Measurements from ENCODE around the gene LBP.

DNA sequence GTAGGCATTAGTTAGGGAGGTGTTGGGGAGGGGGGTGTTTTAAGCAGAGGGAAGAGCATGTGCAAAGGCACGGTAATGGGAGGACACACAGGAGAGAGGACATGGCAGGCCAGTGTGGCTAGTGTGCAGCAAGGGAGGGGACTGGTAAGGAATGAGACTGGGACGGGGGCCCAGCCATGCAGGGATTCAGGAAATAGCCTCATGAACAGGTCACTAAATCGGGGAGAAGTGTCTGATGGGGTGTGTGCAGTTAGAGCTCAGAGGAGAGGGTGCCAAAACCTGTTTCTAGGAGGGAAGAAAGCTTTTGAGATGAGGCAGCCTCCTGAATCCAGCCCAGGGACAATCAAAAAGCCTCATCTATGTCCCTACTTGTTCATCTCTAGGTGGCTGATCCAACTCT is 34.8 kb upstream of the LBP start:
- TF ChIP-seq POLR2AphosphoS5 (IDR thresholded peaks at IDR 0.05) (no peak), POLR2A (IDR thresholded peaks at IDR 0.05) (no peak)
- TF ChIP-seq, protein P1, sequence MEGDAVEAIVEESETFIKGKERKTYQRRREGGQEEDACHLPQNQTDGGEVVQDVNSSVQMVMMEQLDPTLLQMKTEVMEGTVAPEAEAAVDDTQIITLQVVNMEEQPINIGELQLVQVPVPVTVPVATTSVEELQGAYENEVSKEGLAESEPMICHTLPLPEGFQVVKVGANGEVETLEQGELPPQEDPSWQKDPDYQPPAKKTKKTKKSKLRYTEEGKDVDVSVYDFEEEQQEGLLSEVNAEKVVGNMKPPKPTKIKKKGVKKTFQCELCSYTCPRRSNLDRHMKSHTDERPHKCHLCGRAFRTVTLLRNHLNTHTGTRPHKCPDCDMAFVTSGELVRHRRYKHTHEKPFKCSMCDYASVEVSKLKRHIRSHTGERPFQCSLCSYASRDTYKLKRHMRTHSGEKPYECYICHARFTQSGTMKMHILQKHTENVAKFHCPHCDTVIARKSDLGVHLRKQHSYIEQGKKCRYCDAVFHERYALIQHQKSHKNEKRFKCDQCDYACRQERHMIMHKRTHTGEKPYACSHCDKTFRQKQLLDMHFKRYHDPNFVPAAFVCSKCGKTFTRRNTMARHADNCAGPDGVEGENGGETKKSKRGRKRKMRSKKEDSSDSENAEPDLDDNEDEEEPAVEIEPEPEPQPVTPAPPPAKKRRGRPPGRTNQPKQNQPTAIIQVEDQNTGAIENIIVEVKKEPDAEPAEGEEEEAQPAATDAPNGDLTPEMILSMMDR (IDR thresholded peaks at IDR 0.05 in 8 of 11, conservative IDR thresholded peaks at IDR 0.05 in 3 of 11): no peak

All from spleen (tissue), 7 donors.